Mucosa of rectum (tissue), 2 donors: ENCODE data around the gene EMID1.

Experiments used
- H3K27ac ChIP-seq, 2 donors: one replicate each; pipeline ENCODE4 v1.7.0; 2013; ENCODE audit warnings: inconsistent platforms in 2 of 2, low read depth in 2 of 2, low read length in 2 of 2
- H3K27me3 ChIP-seq, 2 donors: one replicate each; pipeline ENCODE4 v1.7.0; 2013; ENCODE audit warnings: low read length in 2 of 2; ENCODE audit not compliant: control insufficient read depth in 2 of 2, insufficient read depth in 2 of 2
- H3K36me3 ChIP-seq, 2 donors: one replicate each; pipeline ENCODE4 v1.7.0; 2013; ENCODE audit warnings: low read length in 2 of 2; ENCODE audit not compliant: control insufficient read depth in 2 of 2, insufficient read depth in 2 of 2
- H3K4me1 ChIP-seq, 2 donors: one replicate each; pipeline ENCODE4 v1.7.0; 2013; ENCODE audit warnings: low read length in 2 of 2, mild to moderate bottlenecking in 1 of 2; ENCODE audit not compliant: control insufficient read depth in 2 of 2, insufficient read depth in 2 of 2
- H3K4me3 ChIP-seq, 2 donors: one replicate each; pipeline ENCODE4 v1.7.0; 2013; ENCODE audit warnings: low read length in 2 of 2
- H3K9ac ChIP-seq, 2 donors: one replicate each; pipeline ENCODE4 v1.7.0; 2013; ENCODE audit warnings: low read length in 2 of 2, low read depth in 1 of 2, mild to moderate bottlenecking in 1 of 2
- H3K9me3 ChIP-seq, 2 donors: one replicate each; pipeline ENCODE4 v1.7.0; 2013; ENCODE audit warnings: low read length in 2 of 2; ENCODE audit not compliant: control insufficient read depth in 2 of 2
- donor health status: healthy.
- donor health status: Normal muscosa, but diverticular disease.

EMID1 gene

GRCh38 chr22:29251981-29252911 is 46.5 kb downstream of the EMID1 start:
- no peaks in the 10 kb centered on the region for H3K27me3 ChIP-seq
- no peak overlapping the region for H3K9ac ChIP-seq
- H3K4me3 ChIP-seq, result no peak overlapping the region
- no peaks in the 10 kb centered on the region for H3K4me1 ChIP-seq
- H3K9me3 ChIP-seq, result no peaks in the 10 kb centered on the region
- H3K36me3 ChIP-seq, result no peaks in the 10 kb centered on the region
- H3K27ac ChIP-seq, result no peak overlapping the region

- no peaks in the 10 kb centered on the region for H3K36me3 ChIP-seq
- no peak overlapping the region for H3K9ac ChIP-seq
- H3K27me3 ChIP-seq, result no peaks in the 10 kb centered on the region
- no peak overlapping the region for H3K4me3 ChIP-seq
- H3K9me3 ChIP-seq, result no peaks in the 10 kb centered on the region
- no peak overlapping the region for H3K27ac ChIP-seq
- H3K4me1 ChIP-seq, result no peaks in the 10 kb centered on the region
Measured at GRCh38 chr22:29253561-29254285, 48.0 kb downstream of the EMID1 start.

GRCh38 chr22:29254286-29254660 is 48.6 kb downstream of the EMID1 start:
- Histone ChIP-seq H3K27me3 (no peaks in the 10 kb centered on the region), H3K4me3 (no peak overlapping the region), H3K4me1 (no peaks in the 10 kb centered on the region), H3K36me3 (no peaks in the 10 kb centered on the region), H3K27ac (no peak overlapping the region), H3K9ac (no peak overlapping the region), H3K9me3 (no peaks in the 10 kb centered on the region)

GRCh38 chr22:29255064-29255621 is 49.4 kb downstream of the EMID1 start:
- H3K9ac ChIP-seq, result no peak overlapping the region
- no peaks in the 10 kb centered on the region for H3K36me3 ChIP-seq
- H3K4me1 ChIP-seq, result no peaks in the 10 kb centered on the region
- H3K27me3 ChIP-seq, result no peaks in the 10 kb centered on the region
- no peak overlapping the region for H3K4me3 ChIP-seq
- H3K9me3 ChIP-seq, result no peaks in the 10 kb centered on the region
- H3K27ac ChIP-seq, result no peak overlapping the region

GRCh38 chr22:29256606-29257325 is 51.1 kb downstream of the EMID1 start:
- Histone ChIP-seq H3K36me3 (no peaks in the 10 kb centered on the region), H3K27me3 (no peaks in the 10 kb centered on the region), H3K9ac (no peak overlapping the region)

GRCh38 chr22:29257751-29258181 is 52.1 kb downstream of the EMID1 start:
- no peaks in the 10 kb centered on the region for H3K4me1 ChIP-seq
- H3K27ac ChIP-seq, result no peak overlapping the region
- no peaks in the 10 kb centered on the region for H3K9me3 ChIP-seq
- H3K9ac ChIP-seq, result no peak overlapping the region
- no peaks in the 10 kb centered on the region for H3K27me3 ChIP-seq
- no peak overlapping the region for H3K4me3 ChIP-seq
- no peaks in the 10 kb centered on the region for H3K36me3 ChIP-seq

More at GRCh38 chr22:29256606-29257325, 51.1 kb downstream of the EMID1 start:
- Histone ChIP-seq H3K27ac (no peak overlapping the region), H3K4me1 (no peaks in the 10 kb centered on the region), H3K9me3 (no peaks in the 10 kb centered on the region), H3K4me3 (no peak overlapping the region)

GRCh38 chr22:29258407-29259252 is 52.9 kb downstream of the EMID1 start:
- Histone ChIP-seq H3K4me3 (no peak overlapping the region), H3K27me3 (no peaks in the 10 kb centered on the region), H3K36me3 (no peaks in the 10 kb centered on the region), H3K4me1 (no peaks in the 10 kb centered on the region), H3K9ac (no peak overlapping the region), H3K9me3 (no peaks in the 10 kb centered on the region), H3K27ac (no peak overlapping the region)

GRCh38 chr22:29259253-29259899 is 53.7 kb downstream of the EMID1 start:
- Histone ChIP-seq H3K4me1 (no peaks in the 10 kb centered on the region), H3K4me3 (no peak overlapping the region), H3K9me3 (no peaks in the 10 kb centered on the region), H3K27me3 (no peaks in the 10 kb centered on the region), H3K36me3 (peaks cover 0 to 4% of the 10 kb centered on the region in 2 donors), H3K9ac (no peak overlapping the region), H3K27ac (no peak overlapping the region)

- no peaks in the 10 kb centered on the region for H3K4me1 ChIP-seq
- no peak overlapping the region for H3K4me3 ChIP-seq
- no peak overlapping the region for H3K27ac ChIP-seq
- H3K9me3 ChIP-seq, result no peaks in the 10 kb centered on the region
- no peak overlapping the region for H3K9ac ChIP-seq
- no peaks in the 10 kb centered on the region for H3K27me3 ChIP-seq
- peaks cover 0 to 6% of the 10 kb centered on the region in 2 donors for H3K36me3 ChIP-seq
Measured at GRCh38 chr22:29260031-29260560, 54.4 kb downstream of the EMID1 start.
